A549 (cell line): ENCODE results near the gene ACKR4. TPM values are rescaled to one million over a fixed set of nuclear protein-coding genes. Genes with fewer than 3 reads are reported as not detected.

ENCODE experiments used
- ATAC-seq, 2 experiments: fragments of 200-7000 bp in 1 of 2; fragments of >200 bp in 1 of 2; cut with Nextera tagmentation in 1 of 2; cut with Tn5 transposase in 1 of 2; 3 replicates each; pipeline versions ENCODE4 v1.8.0 to v1.9.1; 2018 to 2020; ENCODE audit warnings: mild to moderate bottlenecking in 1 of 2, moderate library complexity in 1 of 2
- CTCF ChIA-PET: fragments of 300-600 bp; sonication (Branson Sonifier 250); formaldehyde crosslinking; extraction: SDS; loops from one replicate; lab custom pipeline; 2021; ENCODE audit warnings: antibody characterized with exemption, inconsistent platforms; lab: Yijun Ruan, JAX
- POLR2A ChIA-PET: fragments of 350-600 bp; formaldehyde crosslinking; extraction: SDS; loops from one replicate; lab custom pipeline; 2021; ENCODE audit warnings: antibody characterized with exemption, inconsistent platforms; lab: Yijun Ruan, JAX
- DNase-seq, 2 experiments: peaks; one replicate each; pipeline versions ENCODE4 v3.0.0 to v3.0.0-alpha.2; 2011 to 2016; ENCODE audit warnings: low read depth in 1 of 2, low spot score in 1 of 2
- FAIRE-seq: peaks from 2 replicates; lab custom pipeline; 2011; peaks lifted over from hg19 to GRCh38; lab: Jason Lieb, UNC
- H3K27ac ChIP-seq, 2 experiments: fragments of >200 bp; sonication (Bioruptor Twin); formaldehyde crosslinking; 3 replicates each; pipeline ENCODE4 v1.5.1; 2016 to 2017
- H3K4me1 ChIP-seq: fragments of >200 bp; sonication (Bioruptor Twin); formaldehyde crosslinking; 3 replicates; pipeline ENCODE4 v1.6.1; 2016
- H3K4me2 ChIP-seq: fragments of >200 bp; sonication (Bioruptor Twin); formaldehyde crosslinking; 3 replicates; pipeline ENCODE4 v1.6.1; 2016
- H3K4me3 ChIP-seq: fragments of >200 bp; sonication (Bioruptor Twin); formaldehyde crosslinking; 3 replicates; pipeline ENCODE4 v1.5.1; 2016
- H3K9me3 ChIP-seq: fragments of >200 bp; sonication (Bioruptor Twin); formaldehyde crosslinking; 3 replicates; pipeline ENCODE4 v1.6.1; 2016
- BCL3 ChIP-seq: fragments of >200 bp; sonication (Bioruptor Twin); formaldehyde crosslinking; IDR thresholded peaks from 3 replicates; pipeline ENCODE4 v1.6.1; 2016
- BHLHE40 ChIP-seq: IDR thresholded peaks from 2 replicates; pipeline ENCODE4 v1.6.1; 2012; ENCODE audit warnings: low read depth, low read length, inconsistent platforms
- CBX2 ChIP-seq: fragments of 200-600 bp; sonication (generic); IDR thresholded peaks from 2 replicates; pipeline ENCODE4 v1.6.1; 2016; ENCODE audit warnings: low read depth, mild to moderate bottlenecking, borderline replicate concordance
- CEBPB ChIP-seq, 2 experiments: fragments of >200 bp in 1 of 2; sonication (Bioruptor Twin) in 1 of 2; formaldehyde crosslinking in 1 of 2; IDR thresholded peaks; 2 replicates each; pipeline ENCODE4 v1.6.1; 2012 to 2016
- EHF ChIP-seq: fragments of 250-450 bp; sonication (Bioruptor Pico); IDR thresholded peaks from 2 replicates; pipeline ENCODE4 v1.5.0; 2020; ENCODE audit warnings: mild to moderate bottlenecking
- FOSB ChIP-seq: fragments of 250-450 bp; sonication (Bioruptor Pico); IDR thresholded peaks from 2 replicates; pipeline ENCODE4 v1.5.0; 2020; ENCODE audit warnings: mild to moderate bottlenecking, moderate library complexity
- FOSL2 ChIP-seq, 2 experiments: fragments of 450-650 bp in 1 of 2; fragments of >200 bp in 1 of 2; sonication (Bioruptor Twin) in 1 of 2; formaldehyde crosslinking; IDR thresholded peaks; 2 replicates each; pipeline versions ENCODE4 v1.5.0 to v1.6.1; 2016 to 2020; ENCODE audit warnings: mild to moderate bottlenecking in 1 of 2, moderate library complexity in 1 of 2
- HES2 ChIP-seq: fragments of >200 bp; sonication (Bioruptor Twin); formaldehyde crosslinking; IDR thresholded peaks from 2 replicates; pipeline ENCODE4 v1.6.1; 2016
- HOXB13 ChIP-seq: fragments of 250-450 bp; sonication (Bioruptor Pico); IDR thresholded peaks from 2 replicates; pipeline ENCODE4 v1.5.0; 2020; ENCODE audit warnings: low read depth, mild to moderate bottlenecking, moderate library complexity
- JUNB ChIP-seq: fragments of >200 bp; sonication (Bioruptor Twin); formaldehyde crosslinking; IDR thresholded peaks from 2 replicates; pipeline ENCODE4 v1.6.1; 2016
- KDM1A ChIP-seq: fragments of 200-600 bp; sonication (generic); IDR thresholded peaks from 2 replicates; pipeline ENCODE4 v1.6.1; 2016; ENCODE audit warnings: low read depth, mild to moderate bottlenecking
- MAFK ChIP-seq: fragments of 450-650 bp; IDR thresholded peaks from 2 replicates; pipeline ENCODE4 v1.6.1; 2014; ENCODE audit not compliant: partially characterized antibody
- MAX ChIP-seq: IDR thresholded peaks from 2 replicates; pipeline ENCODE4 v1.6.1; 2012
- MYC ChIP-seq: IDR thresholded peaks from 2 replicates; pipeline ENCODE4 v1.6.1; 2012; ENCODE audit warnings: mild to moderate bottlenecking, inconsistent platforms, low read length, improper control_type of control experiment, borderline replicate concordance
- NR3C1 ChIP-seq: fragments of >200 bp; sonication (Bioruptor Twin); formaldehyde crosslinking; IDR thresholded peaks from 3 replicates; pipeline ENCODE4 v1.6.1; 2017
- POLR2A ChIP-seq: IDR thresholded peaks from 2 replicates; pipeline ENCODE4 v1.6.1; 2012; ENCODE audit warnings: mild to moderate bottlenecking, low read length
- REST ChIP-seq: fragments of 200-600 bp; sonication (generic); IDR thresholded peaks from 2 replicates; pipeline ENCODE4 v1.6.1; 2016; ENCODE audit warnings: antibody characterized with exemption, mild to moderate bottlenecking, moderate library complexity
- RNF2 ChIP-seq: fragments of 200-600 bp; sonication (generic); IDR thresholded peaks from 2 replicates; pipeline ENCODE4 v1.6.1; 2016; ENCODE audit warnings: low read depth, mild to moderate bottlenecking, antibody characterized with exemption, moderate library complexity, borderline replicate concordance
- SMC3 ChIP-seq: fragments of >200 bp; sonication (Bioruptor Twin); formaldehyde crosslinking; IDR thresholded peaks from 3 replicates; pipeline ENCODE4 v1.6.1; 2018; ENCODE audit warnings: inconsistent platforms
- SREBF2 ChIP-seq: fragments of 450-650 bp; IDR thresholded peaks from 2 replicates; pipeline ENCODE4 v1.6.1; 2014; ENCODE audit warnings: mild to moderate bottlenecking, moderate library complexity
- TFCP2L1 ChIP-seq: fragments of 250-450 bp; sonication (Bioruptor Pico); IDR thresholded peaks from 2 replicates; pipeline ENCODE4 v1.5.0; 2021; ENCODE audit warnings: mild to moderate bottlenecking
- ZC3H11A ChIP-seq: fragments of 450-650 bp; IDR thresholded peaks from 2 replicates; pipeline ENCODE4 v1.6.1; 2014; ENCODE audit warnings: antibody characterized with exemption, mild to moderate bottlenecking
- ZFP36 ChIP-seq: fragments of 450-650 bp; IDR thresholded peaks from 2 replicates; pipeline ENCODE4 v1.6.1; 2014; ENCODE audit warnings: borderline replicate concordance; ENCODE audit not compliant: partially characterized antibody
- ZNF302 ChIP-seq: fragments of 250-450 bp; sonication (Bioruptor Pico); IDR thresholded peaks from 2 replicates; pipeline ENCODE4 v1.9.0; 2021; ENCODE audit warnings: inconsistent platforms, mild to moderate bottlenecking, moderate library complexity
- WGBS: methylation state at CpG from one replicate; pipeline ENCODE4 v1.1.6; 2017; ENCODE audit errors: missing lambda C conversion rate; 5-methylcytosine and 5-hydroxymethylcytosine counted together
- polyA plus RNA-seq, 4 experiments: library from polyadenylated mRNA; depleted of rRNA in 3 of 4; stranded (reverse); fragments of >200 nt; fragmentation: RNase III in 1 of 4; extraction: RNeasy Plus Mini Kit Qiagen cat#74134 plus additional on column Dnase treatment in 1 of 4; gene quantifications; 2 replicates in 3 of 4; 3 replicates in 1 of 4; pipeline ENCODE4 v1.2.3, GENCODE V29; 2011 to 2017

Gene ACKR4
- polyA plus RNA-seq, 2 of the 4 experiments (the other 2 are of a cell fraction), result 0.04 to 0.08 TPM

GRCh38 chr3:132556508-132557159 lies 40.4 kb upstream of the ACKR4 start:
- 88% methylated on average over 8 of the region's 8 CpGs for WGBS
- Histone ChIP-seq H3K4me3 (no peak overlapping the region), H3K4me2 (no peak overlapping the region), H3K4me1 (peaks cover 8% of the 10 kb centered on the region; the same call in 1 of the 3 replicates), H3K9me3 (no peaks in the 10 kb centered on the region), H3K27ac (no peak overlapping the region)
- DNase-seq (no peak), ATAC-seq (no peak), FAIRE-seq (no peak)
- CTCF ChIA-PET, result interaction anchor here (2.0 kb wide), 1 partner anchor 20 kb away, joined by 6 read pairs; no protein-coding TSS in a partner anchor
- POLR2A ChIA-PET, result no interaction called here
- no peak for TF ChIP-seq KDM1A

- Histone ChIP-seq H3K4me2 (no peak overlapping the region), H3K4me1 (no peaks in the 10 kb centered on the region), H3K27ac (no peak overlapping the region), H3K9me3 (no peaks in the 10 kb centered on the region), H3K4me3 (no peak overlapping the region)
- no peak for DNase-seq
- no peak for FAIRE-seq
- ChIA-PET CTCF (no interaction called here), POLR2A (no interaction called here)
- ATAC-seq, result no peak
- 81% methylated on average over 4 of the region's 4 CpGs for WGBS
- TF ChIP-seq BHLHE40, result no peak
- TF ChIP-seq CBX2, result no peak
- no peak for TF ChIP-seq FOSL2 (IDR thresholded peaks at IDR 0.05)
- no peak for TF ChIP-seq FOSL2 (CRISPR knock-in tag; IDR thresholded peaks at IDR 0.05)
- TF ChIP-seq FOSB (CRISPR knock-in tag), result no peak
- no peak for TF ChIP-seq ZC3H11A
- TF ChIP-seq HOXB13 (CRISPR knock-in tag), result no peak
- TF ChIP-seq MAFK, result no peak
- no peak for TF ChIP-seq EHF (CRISPR knock-in tag)
- no peak for TF ChIP-seq REST
- no peak for TF ChIP-seq MAX
- TF ChIP-seq CEBPB (IDR thresholded peaks at IDR 0.05), result no peak
Observed at GRCh38 chr3:132561003-132561402, 36.1 kb upstream of the ACKR4 start.

- CTCF ChIA-PET, result interaction anchor here (0.6 kb wide), 1 partner anchor 1550 kb away, joined by 4 read pairs; no protein-coding TSS in a partner anchor
- WGBS, result 91% methylated on average over 4 of the region's 4 CpGs
- TF ChIP-seq SREBF2 (no peak), ZFP36 (no peak), ZNF302 (CRISPR knock-in tag) (no peak), HES2 (no peak), MAFK (no peak), RNF2 (no peak), MYC (no peak), FOSB (CRISPR knock-in tag) (no peak), NR3C1 (no peak), POLR2A (no peak), JUNB (no peak), SMC3 (no peak), BCL3 (no peak), TFCP2L1 (CRISPR knock-in tag) (no peak)
- H3K27ac ChIP-seq, result no peak overlapping the region
- H3K4me2 ChIP-seq, result no peak overlapping the region
- no peaks in the 10 kb centered on the region for H3K9me3 ChIP-seq
- DNase-seq (no peak), FAIRE-seq (no peak), ATAC-seq (no peak)
- no peaks in the 10 kb centered on the region for H3K4me1 ChIP-seq
- POLR2A ChIA-PET, result no interaction called here
- H3K4me3 ChIP-seq, result no peak overlapping the region
Observed at GRCh38 chr3:132563420-132564069, 33.5 kb upstream of the ACKR4 start.
